PC-9 (cell line): ENCODE results near the gene SYNGAP1. TPM values are rescaled to one million over a fixed set of nuclear protein-coding genes. Genes with fewer than 3 reads are reported as not detected.
"Not testable (repeated sequence)": the region's sequence is repeated elsewhere in the genome, so short reads cannot be mapped to it uniquely, and the experiment has no call there.

ENCODE experiments used
- BruUV-seq: library from RNA; stranded (reverse); fragments of 400-500 nt; replicated peaks from 2 replicates; lab custom pipeline; 2021; lab: Mats Ljungman, UMichigan
- CTCF ChIA-PET: fragments of 300-600 bp; sonication (Branson Sonifier 250); formaldehyde crosslinking; loops from one replicate; lab custom pipeline; 2022; ENCODE audit warnings: antibody characterized with exemption; lab: Charles Lee
- POLR2A ChIA-PET: fragments of 300-600 bp; sonication (Branson Sonifier 250); formaldehyde crosslinking; loops from one replicate; lab custom pipeline; 2022; ENCODE audit warnings: antibody characterized with exemption; ENCODE audit not compliant: unreplicated experiment; lab: Charles Lee
- DNase-seq, 2 experiments: peaks; one replicate each; pipeline versions ENCODE4 v3.0.0 to v3.0.0-alpha.2; 2015 to 2022; ENCODE audit warnings: mixed read lengths in 1 of 2
- H2AFZ ChIP-seq: fragments of 200-600 bp; sonication (generic); 2 replicates; pipeline ENCODE4 v1.8.1; 2017; ENCODE audit warnings: antibody characterized with exemption
- H3F3A ChIP-seq: fragments of 200-600 bp; sonication (generic); 2 replicates; pipeline ENCODE4 v1.8.1; 2017; ENCODE audit warnings: antibody characterized with exemption, mild to moderate bottlenecking, low read depth; ENCODE audit not compliant: insufficient read depth
- H3K27ac ChIP-seq: fragments of 200-600 bp; sonication (generic); 2 replicates; pipeline ENCODE4 v1.6.1; 2016; ENCODE audit warnings: mixed run types
- H3K27me3 ChIP-seq: fragments of 200-600 bp; sonication (generic); 2 replicates; pipeline ENCODE4 v1.6.1; 2016; ENCODE audit warnings: low read depth, mixed run types; ENCODE audit not compliant: insufficient read depth
- H3K36me3 ChIP-seq: fragments of 200-600 bp; sonication (generic); 2 replicates; pipeline ENCODE4 v1.6.1; 2016; ENCODE audit warnings: low read depth, mixed run types
- H3K4me1 ChIP-seq: fragments of 200-600 bp; sonication (generic); replicated peaks from 2 replicates; pipeline ENCODE4 v1.6.1; 2016; ENCODE audit warnings: mixed run types; ENCODE audit not compliant: insufficient read depth
- H3K4me2 ChIP-seq: fragments of 200-600 bp; sonication (generic); 2 replicates; pipeline ENCODE4 v1.6.1; 2017; ENCODE audit warnings: mixed run types
- H3K4me3 ChIP-seq: fragments of 200-600 bp; sonication (generic); 2 replicates; pipeline ENCODE4 v1.6.1; 2016; ENCODE audit warnings: mixed run types
- H3K79me2 ChIP-seq: fragments of 200-600 bp; sonication (generic); 2 replicates; pipeline ENCODE4 v1.6.1; 2017; ENCODE audit warnings: low read depth, mixed run types
- H3K9me2 ChIP-seq: fragments of 200-600 bp; sonication (generic); 2 replicates; pipeline ENCODE4 v1.8.1; 2017; ENCODE audit warnings: mild to moderate bottlenecking; ENCODE audit not compliant: insufficient read depth
- H3K9me3 ChIP-seq: fragments of 200-600 bp; sonication (generic); 2 replicates; pipeline ENCODE4 v1.8.1; 2016; ENCODE audit warnings: low read depth; ENCODE audit not compliant: insufficient read depth
- H4K20me1 ChIP-seq: fragments of 200-600 bp; sonication (generic); 2 replicates; pipeline ENCODE4 v1.8.1; 2017; ENCODE audit not compliant: insufficient read depth
- EZH2 ChIP-seq: fragments of 200-600 bp; sonication (generic); IDR thresholded peaks from 2 replicates; pipeline ENCODE4 v1.8.0; 2017; ENCODE audit warnings: antibody characterized with exemption, low read depth
- intact Hi-C: fragments of 100-400 bp; cut with micrococcal nuclease; formaldehyde crosslinking; loops from one replicate; pipeline ENCODE4 v1.10.0; 2022; ENCODE audit not compliant: unreplicated experiment
- total RNA-seq: library from RNA; stranded (reverse); gene quantifications from 2 replicates; pipeline ENCODE4 v1.2.3, GENCODE V29; 2021
- TF ChIP-seq, protein P1 (sequence below): fragments of 200-600 bp; sonication (generic); conservative IDR thresholded peaks from 2 replicates; pipeline ENCODE4 v1.6.1; 2017; ENCODE audit warnings: mixed run types, antibody characterized with exemption, mild to moderate bottlenecking, moderate library complexity

Gene SYNGAP1
- total RNA-seq, 1 experiment from 2014 or later: 17.7 TPM

DNA sequence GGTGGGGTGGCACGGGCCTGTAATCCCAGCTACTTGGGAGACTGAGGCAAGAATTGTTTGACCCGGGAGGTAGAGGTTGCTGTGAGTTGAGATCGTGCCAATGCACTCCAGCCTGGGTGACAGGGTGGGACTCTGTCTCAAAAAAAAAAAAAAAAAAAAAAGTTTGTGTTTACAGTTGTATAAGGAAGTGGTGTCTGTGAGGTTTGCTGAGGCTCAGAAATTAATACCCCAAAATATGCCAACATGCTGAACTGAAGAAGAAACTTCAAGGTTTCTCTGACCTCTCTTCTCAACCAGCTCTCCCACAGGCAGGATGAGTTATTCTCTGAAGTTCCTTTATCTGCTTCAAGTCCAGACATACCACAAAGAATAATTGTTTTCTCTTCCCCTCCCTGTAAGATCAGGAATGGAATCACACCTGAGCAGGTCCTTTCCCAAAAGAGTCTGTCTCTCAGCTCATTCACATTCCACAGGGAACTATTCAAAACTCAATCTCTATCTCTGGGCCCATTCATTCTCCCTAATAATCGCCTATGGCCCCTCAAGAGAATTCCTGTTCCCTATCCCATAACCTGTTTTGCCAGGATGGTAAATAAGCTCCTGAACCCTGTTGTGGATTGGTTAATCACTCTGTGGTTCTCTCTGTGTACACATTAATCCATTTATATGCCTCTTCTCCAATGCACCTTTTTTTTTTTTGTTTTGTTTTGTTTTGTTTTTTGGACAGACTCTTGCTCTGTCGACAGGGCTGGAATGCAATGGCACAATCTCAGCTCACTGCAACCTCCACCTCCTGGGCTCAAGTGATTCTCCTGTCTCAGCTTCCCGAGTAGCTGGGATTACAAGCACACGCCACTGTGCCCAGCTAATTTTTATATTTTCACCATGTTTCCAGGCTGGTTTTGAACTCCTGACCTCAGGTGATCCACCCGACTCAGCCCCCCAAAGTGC is 45.6 kb upstream of the SYNGAP1 start:
- H3K4me3 ChIP-seq: peak overlapping the region; percentile 15; the same call in 1 of the 2 replicates
- CTCF ChIA-PET: interaction anchor here (0.7 to 1.3 kb wide), 2 partner anchors 17 to 44 kb away, joined by 4 to 8 read pairs; partner anchors contain the start of gene CUTA
- no peaks in the 10 kb centered on the region for H3K27me3 ChIP-seq
- peak overlapping the region; percentile 62 for H3K4me2 ChIP-seq
- no peaks in the 10 kb centered on the region for H3K79me2 ChIP-seq
- no peaks in the 10 kb centered on the region for H3K9me3 ChIP-seq
- no TSS peak for BruUV-seq
- H3K36me3 ChIP-seq: no peaks in the 10 kb centered on the region
- H2AFZ ChIP-seq: peak overlapping the region; percentile 37; the same call in 1 of the 2 replicates
- peak in 1 of 2 experiments; percentile 73 for DNase-seq
- no peak for TF ChIP-seq EZH2
- TF ChIP-seq, protein P1, sequence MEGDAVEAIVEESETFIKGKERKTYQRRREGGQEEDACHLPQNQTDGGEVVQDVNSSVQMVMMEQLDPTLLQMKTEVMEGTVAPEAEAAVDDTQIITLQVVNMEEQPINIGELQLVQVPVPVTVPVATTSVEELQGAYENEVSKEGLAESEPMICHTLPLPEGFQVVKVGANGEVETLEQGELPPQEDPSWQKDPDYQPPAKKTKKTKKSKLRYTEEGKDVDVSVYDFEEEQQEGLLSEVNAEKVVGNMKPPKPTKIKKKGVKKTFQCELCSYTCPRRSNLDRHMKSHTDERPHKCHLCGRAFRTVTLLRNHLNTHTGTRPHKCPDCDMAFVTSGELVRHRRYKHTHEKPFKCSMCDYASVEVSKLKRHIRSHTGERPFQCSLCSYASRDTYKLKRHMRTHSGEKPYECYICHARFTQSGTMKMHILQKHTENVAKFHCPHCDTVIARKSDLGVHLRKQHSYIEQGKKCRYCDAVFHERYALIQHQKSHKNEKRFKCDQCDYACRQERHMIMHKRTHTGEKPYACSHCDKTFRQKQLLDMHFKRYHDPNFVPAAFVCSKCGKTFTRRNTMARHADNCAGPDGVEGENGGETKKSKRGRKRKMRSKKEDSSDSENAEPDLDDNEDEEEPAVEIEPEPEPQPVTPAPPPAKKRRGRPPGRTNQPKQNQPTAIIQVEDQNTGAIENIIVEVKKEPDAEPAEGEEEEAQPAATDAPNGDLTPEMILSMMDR: no peak
- POLR2A ChIA-PET: interaction anchor here (0.6 kb wide), 4 partner anchors 15 to 416 kb away, joined by 3 to 4 read pairs (median 4); no protein-coding TSS in a partner anchor
- peak overlapping the region; percentile 91 for H3K27ac ChIP-seq
- H4K20me1 ChIP-seq: no peaks in the 10 kb centered on the region
- peaks cover 40% of the 10 kb centered on the region for H3F3A ChIP-seq
- no peaks in the 10 kb centered on the region for H3K9me2 ChIP-seq
- peaks cover 33% of the 10 kb centered on the region for H3K4me1 ChIP-seq
- intact Hi-C loops: no loop called here

DNA sequence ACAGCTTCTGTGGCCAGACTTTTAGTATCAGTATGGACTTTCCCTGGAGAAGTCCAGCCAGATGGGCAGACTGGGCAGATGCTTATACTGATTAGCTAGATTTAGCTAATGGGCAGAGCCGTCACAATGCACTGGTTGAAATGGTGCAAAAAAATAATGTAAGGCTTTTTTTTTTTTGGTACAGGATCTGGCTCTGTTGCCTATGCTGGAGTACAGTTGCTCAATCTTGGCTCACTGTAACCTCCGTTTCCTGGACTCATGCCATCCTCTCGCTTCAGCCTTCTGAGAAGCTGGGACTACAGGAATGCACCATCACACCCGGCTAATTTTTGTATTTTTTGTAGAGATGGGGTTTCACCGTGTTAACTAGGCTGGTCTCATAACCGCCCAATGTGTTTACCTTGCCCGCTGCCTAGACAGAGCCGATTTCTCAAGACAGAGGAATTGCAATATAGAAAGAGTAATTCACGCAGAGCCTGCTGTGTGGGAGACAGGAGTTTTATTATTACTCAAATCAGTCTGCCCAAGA is 44.7 kb upstream of the SYNGAP1 start:
- TF ChIP-seq, protein P1: no peak
- no peak for TF ChIP-seq EZH2
- intact Hi-C loops: no loop called here
- no peaks in the 10 kb centered on the region for H3K36me3 ChIP-seq
- peaks cover 33% of the 10 kb centered on the region for H3K4me1 ChIP-seq
- no peaks in the 10 kb centered on the region for H3K9me3 ChIP-seq
- peaks cover 40% of the 10 kb centered on the region for H3F3A ChIP-seq
- peak overlapping the region; percentile 62 for H3K4me2 ChIP-seq
- ChIA-PET POLR2A (interaction anchor here (0.6 to 0.7 kb wide), 2 partner anchors 10 to 31 kb away, joined by 4 to 11 read pairs; no protein-coding TSS in a partner anchor), CTCF (interaction anchor here (0.7 to 1.3 kb wide), 2 partner anchors 16 to 43 kb away, joined by 4 to 8 read pairs; partner anchors contain the start of gene CUTA)
- no TSS peak for BruUV-seq
- peak; percentile 67 to 89 for DNase-seq
- H3K9me2 ChIP-seq: no peaks in the 10 kb centered on the region
- H3K27me3 ChIP-seq: no peaks in the 10 kb centered on the region
- H4K20me1 ChIP-seq: no peaks in the 10 kb centered on the region
- H3K79me2 ChIP-seq: no peaks in the 10 kb centered on the region
- H3K27ac ChIP-seq: peak overlapping the region; percentile 91
- peak overlapping the region; percentile 39; the same call in 1 of the 2 replicates for H2AFZ ChIP-seq
- peak overlapping the region; percentile 27; the same call in 1 of the 2 replicates for H3K4me3 ChIP-seq

DNA sequence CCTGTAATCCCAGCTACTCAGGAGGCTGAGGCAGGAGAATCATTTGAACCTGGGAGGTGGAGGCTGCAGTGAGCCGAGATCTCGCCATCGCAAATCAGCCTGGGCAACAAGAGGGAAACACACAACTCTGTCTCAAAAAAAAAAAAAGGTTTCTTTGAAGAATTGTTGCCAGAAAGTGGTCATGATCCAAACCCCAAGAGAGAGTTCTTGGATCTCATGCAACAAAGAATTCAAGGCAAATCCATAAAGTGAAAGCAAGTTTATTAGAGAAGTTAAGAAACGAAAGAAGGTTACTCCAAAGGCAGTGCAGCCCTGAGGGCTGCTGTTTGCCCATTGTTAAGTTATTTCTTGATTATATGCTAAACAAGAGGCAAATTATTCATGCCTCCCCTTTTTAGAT is 42.7 kb upstream of the SYNGAP1 start:
- CTCF ChIA-PET: no interaction called here
- DNase-seq: no peak
- no peak overlapping the region for H3K27ac ChIP-seq
- POLR2A ChIA-PET: no interaction called here
- intact Hi-C loops: no loop called here
- H3F3A ChIP-seq: peaks cover 40% of the 10 kb centered on the region
- no peak overlapping the region for H2AFZ ChIP-seq
- no peaks in the 10 kb centered on the region for H3K9me3 ChIP-seq
- no peaks in the 10 kb centered on the region for H3K9me2 ChIP-seq
- no peak overlapping the region for H3K4me3 ChIP-seq
- BruUV-seq: no TSS peak
- TF ChIP-seq, protein P1: no peak
- no peak for TF ChIP-seq EZH2
- H4K20me1 ChIP-seq: no peaks in the 10 kb centered on the region
- H3K79me2 ChIP-seq: no peaks in the 10 kb centered on the region
- H3K27me3 ChIP-seq: no peaks in the 10 kb centered on the region
- peaks cover 33% of the 10 kb centered on the region for H3K4me1 ChIP-seq
- H3K4me2 ChIP-seq: no peak overlapping the region
- H3K36me3 ChIP-seq: no peaks in the 10 kb centered on the region

DNA sequence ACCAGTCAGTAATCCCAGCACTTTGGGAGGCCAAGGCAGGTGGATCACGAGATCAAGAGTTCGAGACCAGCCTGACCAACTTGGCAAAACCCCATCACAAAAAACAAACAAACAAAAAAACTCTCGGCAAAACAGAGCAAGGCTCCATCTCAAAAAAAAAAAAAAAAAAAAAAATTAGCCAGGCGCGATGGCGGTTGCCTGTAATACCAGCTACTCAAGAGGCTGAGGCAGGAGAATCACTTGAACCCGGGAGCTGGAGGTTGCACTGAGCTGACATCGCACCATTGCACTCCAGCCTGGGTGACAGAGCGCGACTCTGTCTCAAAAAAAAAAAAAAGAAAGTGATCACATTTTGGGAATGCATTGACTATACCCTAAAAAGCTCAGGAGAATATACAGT is 40.7 kb upstream of the SYNGAP1 start:
- CTCF ChIA-PET, BruUV-seq, H3K36me3 ChIP-seq, H3K9me2 ChIP-seq, H3K4me2 ChIP-seq, DNase-seq, H3K27ac ChIP-seq, H3K27me3 ChIP-seq, POLR2A ChIA-PET, intact Hi-C loops, H2AFZ ChIP-seq, H3K4me3 ChIP-seq, H4K20me1 ChIP-seq, H3K79me2 ChIP-seq, H3K9me3 ChIP-seq: not testable (repeated sequence)
- Histone ChIP-seq H3K4me1 (peaks cover 26% of the 10 kb centered on the region), H3F3A (peaks cover 31% of the 10 kb centered on the region)
